IMR-90 (cell line): Measurements from ENCODE around the gene CCL20. TPM values are rescaled to one million over a fixed set of nuclear protein-coding genes. Genes with fewer than 3 reads are reported as not detected.

Experiments
- MXI1 ChIP-seq: IDR thresholded peaks from 2 replicates; pipeline ENCODE4 v1.6.1; 2012; ENCODE audit warnings: low read depth, mild to moderate bottlenecking, low read length, moderate library complexity, borderline replicate concordance
- NFE2L2 ChIP-seq: fragments of 150-350 bp; IDR thresholded peaks from 2 replicates; pipeline ENCODE4 v1.6.1; 2016; ENCODE audit warnings: low read depth, mild to moderate bottlenecking, low read length
- polyA plus RNA-seq, 3 experiments: library from polyadenylated mRNA; depleted of rRNA; stranded (reverse); fragments of >200 nt; gene quantifications; 2 replicates each; pipeline ENCODE4 v1.2.3, GENCODE V29; 2012; ENCODE audit warnings: low replicate concordance in 1 of 3
- total RNA-seq: library from RNA; depleted of rRNA; stranded (reverse); fragments of >200 nt; gene quantifications from 2 replicates; pipeline ENCODE4 v1.2.3, GENCODE V29; 2012
- TF ChIP-seq, protein P1 (sequence below): fragments of 150-350 bp; IDR thresholded peaks from 2 replicates; pipeline ENCODE4 v1.6.1; 2017; ENCODE audit warnings: mild to moderate bottlenecking, antibody characterized with exemption, low read length, low read depth

The CCL20 gene
- total and polyA plus RNA-seq, 2 of the 4 experiments (the other 2 are of a cell fraction) = not detected

DNA sequence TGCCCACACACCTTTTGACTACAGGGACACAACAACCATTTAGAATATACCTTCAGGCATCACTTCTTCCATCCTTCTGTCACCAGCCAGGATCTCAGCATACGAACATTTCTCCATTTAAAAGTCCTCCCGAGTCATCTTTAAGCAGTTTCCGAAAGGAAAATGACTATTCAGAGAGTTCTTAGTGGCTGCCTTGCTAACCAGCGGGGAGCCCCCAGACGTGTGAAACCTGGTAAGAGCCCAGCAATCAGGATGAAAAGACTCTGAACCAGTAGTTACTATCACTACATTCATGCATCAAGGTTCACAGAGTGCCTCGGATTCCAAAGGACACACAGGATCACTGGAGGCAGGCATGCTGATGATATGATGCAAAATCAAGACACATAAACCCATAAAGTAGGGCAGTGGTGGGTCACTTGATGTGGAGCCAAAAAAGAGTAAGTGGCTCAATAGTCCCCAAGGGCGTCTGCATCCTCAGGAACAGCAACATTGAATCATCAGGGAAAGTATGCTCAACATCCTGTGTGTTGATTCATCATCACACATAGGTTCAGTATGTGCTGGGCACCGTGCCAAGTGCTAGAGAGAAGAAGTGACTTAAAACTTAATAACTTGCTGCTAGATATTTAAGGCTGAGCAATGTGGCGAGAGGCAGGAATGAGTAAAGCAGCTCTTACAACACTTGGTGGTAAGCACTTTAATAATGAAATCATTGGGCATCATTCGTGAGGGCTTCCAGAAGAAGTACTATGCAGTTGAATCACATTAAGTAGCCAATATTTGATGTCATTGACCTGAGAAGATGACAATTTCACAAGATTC, 4.4 kb downstream of the CCL20 start (continued):
- TF ChIP-seq, protein P1, sequence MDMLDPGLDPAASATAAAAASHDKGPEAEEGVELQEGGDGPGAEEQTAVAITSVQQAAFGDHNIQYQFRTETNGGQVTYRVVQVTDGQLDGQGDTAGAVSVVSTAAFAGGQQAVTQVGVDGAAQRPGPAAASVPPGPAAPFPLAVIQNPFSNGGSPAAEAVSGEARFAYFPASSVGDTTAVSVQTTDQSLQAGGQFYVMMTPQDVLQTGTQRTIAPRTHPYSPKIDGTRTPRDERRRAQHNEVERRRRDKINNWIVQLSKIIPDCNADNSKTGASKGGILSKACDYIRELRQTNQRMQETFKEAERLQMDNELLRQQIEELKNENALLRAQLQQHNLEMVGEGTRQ = no peak
- TF ChIP-seq NFE2L2 (no peak), MXI1 (no peak)
